Measurements from ENCODE around the gene ERV3-1.
"Not testable (repeated sequence)": the region's sequence is repeated elsewhere in the genome, so short reads cannot be mapped to it uniquely, and the experiment has no call there.

The ERV3-1 gene

GRCh38 chr7:64999165-65000004 lies 7.1 kb downstream of the ERV3-1 start:
- no peak for DNase-seq

- no peak for DNase-seq
These were observed 7.7 kb downstream of the ERV3-1 start for GRCh38 chr7:64998865-64999164.

- no peak for DNase-seq
These were observed 8.5 kb downstream of the ERV3-1 start for GRCh38 chr7:64997927-64998391.

- DNase-seq: no peak
These were observed 9.2 kb downstream of the ERV3-1 start for GRCh38 chr7:64997164-64997908.

- DNase-seq: no peak
These were observed 10.2 kb downstream of the ERV3-1 start for GRCh38 chr7:64996305-64996704.

GRCh38 chr7:64993901-64994300 lies 12.6 kb downstream of the ERV3-1 start:
- no peak for DNase-seq

GRCh38 chr7:64992971-64993370 lies 13.5 kb downstream of the ERV3-1 start:
- no peak for DNase-seq

GRCh38 chr7:64990936-64991335 lies 15.6 kb downstream of the ERV3-1 start, which contains the start of gene ZNF117:
Gene ZNF117 (minus strand): TSS chr7:64991036.
- DNase-seq: no peak

- DNase-seq: no peak
These were observed 16.3 kb downstream of the ERV3-1 start for GRCh38 chr7:64990216-64990615.

GRCh38 chr7:64978497-64979203 lies 27.8 kb downstream of the ERV3-1 start:
- no peak for DNase-seq

GRCh38 chr7:64965594-64965993 lies 40.9 kb downstream of the ERV3-1 start:
- DNase-seq: no peak

- DNase-seq: no peak
These were observed 47.3 kb downstream of the ERV3-1 start for GRCh38 chr7:64959072-64959747.

GRCh38 chr7:64951250-64951848 lies 55.1 kb downstream of the ERV3-1 start:
- DNase-seq: no peak

- not testable (repeated sequence) for DNase-seq
These were observed 55.8 kb downstream of the ERV3-1 start for GRCh38 chr7:64950673-64951072.

- DNase-seq: not testable (repeated sequence)
These were observed 57.7 kb downstream of the ERV3-1 start for GRCh38 chr7:64948774-64949173.

GRCh38 chr7:64947252-64948000 lies 59.1 kb downstream of the ERV3-1 start:
- no peak for DNase-seq

GRCh38 chr7:64946772-64947171 lies 59.7 kb downstream of the ERV3-1 start:
- DNase-seq: no peak

- no peak for DNase-seq
These were observed 60.8 kb downstream of the ERV3-1 start for GRCh38 chr7:64945503-64946175.

GRCh38 chr7:64944667-64945502 lies 61.6 kb downstream of the ERV3-1 start:
- DNase-seq: not testable (repeated sequence)

All from activated CD4-positive, CD25-positive, alpha-beta regulatory T cell treated with anti-CD3 and anti-CD28 coated beads, Interleukin-2, amount 50 U/mL, for 72 hours (primary cell).